HEK293T (cell line): ENCODE data around the gene ASB18.

ENCODE experiments used
- CTCF ChIA-PET: fragments of 350-600 bp; formaldehyde crosslinking; extraction: SDS; loops from one replicate; lab custom pipeline; 2021; ENCODE audit warnings: antibody characterized with exemption, inconsistent platforms; lab: Yijun Ruan, JAX
- POLR2A ChIA-PET: fragments of 350-600 bp; formaldehyde crosslinking; extraction: SDS; loops from one replicate; lab custom pipeline; 2020; ENCODE audit warnings: antibody characterized with exemption, inconsistent platforms; lab: Yijun Ruan, JAX
- DNase-seq: peaks from one replicate; pipeline ENCODE4 v3.0.0; 2012; ENCODE audit warnings: mixed read lengths; ENCODE audit errors: extremely low spot score
- ARNT ChIP-seq: fragments of 450-650 bp; IDR thresholded peaks from 2 replicates; pipeline ENCODE4 v1.6.1; 2017; ENCODE audit warnings: mild to moderate bottlenecking
- BHLHE40 ChIP-seq: fragments of 450-650 bp; IDR thresholded peaks from 2 replicates; pipeline ENCODE4 v1.6.1; 2016; ENCODE audit warnings: mild to moderate bottlenecking, moderate library complexity, borderline replicate concordance
- CTBP1 ChIP-seq: fragments of 450-650 bp; IDR thresholded peaks from 2 replicates; pipeline ENCODE4 v1.6.1; 2016; ENCODE audit warnings: borderline replicate concordance
- ELF4 ChIP-seq: fragments of 450-650 bp; IDR thresholded peaks from 2 replicates; pipeline ENCODE4 v1.6.1; 2017; ENCODE audit warnings: antibody characterized with exemption
- FOXA1 ChIP-seq: fragments of 450-650 bp; IDR thresholded peaks from 2 replicates; pipeline ENCODE4 v1.6.1; 2016; ENCODE audit warnings: mild to moderate bottlenecking
- FOXK2 ChIP-seq: fragments of 450-650 bp; IDR thresholded peaks from 2 replicates; pipeline ENCODE4 v1.6.1; 2016; ENCODE audit warnings: mild to moderate bottlenecking
- FOXM1 ChIP-seq: fragments of 450-650 bp; IDR thresholded peaks from 2 replicates; pipeline ENCODE4 v1.6.1; 2017; ENCODE audit warnings: mild to moderate bottlenecking, borderline replicate concordance
- HDGF ChIP-seq: fragments of 450-650 bp; IDR thresholded peaks from 2 replicates; pipeline ENCODE4 v1.6.1; 2017; ENCODE audit warnings: antibody characterized with exemption, borderline replicate concordance
- L3MBTL2 ChIP-seq: fragments of 450-650 bp; conservative IDR thresholded peaks from 2 replicates; pipeline ENCODE4 v1.6.1; 2016; ENCODE audit warnings: mild to moderate bottlenecking
- LEF1 ChIP-seq: fragments of 450-650 bp; IDR thresholded peaks from 2 replicates; pipeline ENCODE4 v1.6.1; 2017; ENCODE audit warnings: mild to moderate bottlenecking, borderline replicate concordance
- NFRKB ChIP-seq: fragments of 450-650 bp; IDR thresholded peaks from 2 replicates; pipeline ENCODE4 v1.6.1; 2016; ENCODE audit warnings: mild to moderate bottlenecking, moderate library complexity
- SP1 ChIP-seq: fragments of 450-650 bp; IDR thresholded peaks from 2 replicates; pipeline ENCODE4 v1.6.1; 2017
- SUZ12 ChIP-seq: fragments of 450-650 bp; IDR thresholded peaks from 2 replicates; pipeline ENCODE4 v1.6.1; 2016; ENCODE audit warnings: mild to moderate bottlenecking
- TARDBP ChIP-seq: fragments of 450-650 bp; IDR thresholded peaks from 2 replicates; pipeline ENCODE4 v1.6.1; 2016
- ZNF384 ChIP-seq: fragments of 450-650 bp; IDR thresholded peaks from 2 replicates; pipeline ENCODE4 v1.6.1; 2016
- TF ChIP-seq, protein P1 (sequence below): fragments of 450-650 bp; IDR thresholded peaks from 2 replicates; pipeline ENCODE4 v1.6.1; 2016

ASB18 gene

DNA sequence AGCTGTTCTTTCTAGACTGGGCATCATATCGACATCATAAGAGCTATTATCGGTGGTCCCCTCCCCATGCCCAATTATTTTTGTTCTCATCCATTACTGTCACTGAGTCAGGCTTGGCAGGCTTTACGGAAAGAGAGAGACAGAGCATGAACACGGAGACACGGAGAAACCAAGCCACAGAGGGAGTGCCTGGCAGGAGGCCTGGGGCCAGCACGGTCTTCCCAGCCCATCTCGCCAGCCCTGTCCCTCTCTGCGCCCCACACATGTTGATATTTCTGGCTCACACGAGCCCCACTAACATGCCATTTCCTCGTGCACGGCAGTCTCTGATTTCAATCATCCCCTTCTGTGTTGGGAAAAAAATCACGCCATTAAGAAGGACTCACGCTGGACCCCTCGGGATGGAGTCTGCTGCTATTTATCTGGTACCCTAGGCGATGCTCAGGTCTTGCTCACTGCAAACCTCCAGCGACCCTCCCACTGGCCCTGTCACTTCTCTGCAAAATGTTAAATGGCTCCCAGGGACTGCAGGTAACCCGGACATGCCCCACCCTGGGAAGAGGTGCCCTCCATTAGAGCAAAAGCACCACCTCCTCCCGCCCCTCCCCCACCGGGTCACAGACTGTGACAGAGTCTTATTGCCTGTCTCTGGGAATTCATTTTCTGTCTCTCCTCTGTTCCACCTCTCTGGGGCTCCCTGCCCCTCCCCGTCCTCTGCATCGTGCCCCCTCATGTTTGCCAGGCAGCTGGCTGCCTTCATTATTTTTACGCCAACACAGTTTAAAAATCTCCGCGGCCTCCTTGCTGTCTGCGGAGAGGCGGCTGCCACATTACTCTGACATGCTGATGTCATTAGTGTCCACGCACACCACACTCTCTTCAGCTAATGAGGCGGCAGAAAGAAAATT, 55.9 kb downstream of the ASB18 start:
- CTCF ChIA-PET, result no interaction called here
- POLR2A ChIA-PET, result no interaction called here
- no peak for DNase-seq
- TF ChIP-seq FOXK2, result no peak
- TF ChIP-seq ELF4, result no peak
- TF ChIP-seq FOXM1, result no peak
- no peak for TF ChIP-seq FOXA1
- no peak for TF ChIP-seq L3MBTL2
- TF ChIP-seq ARNT, result no peak
- no peak for TF ChIP-seq HDGF
- TF ChIP-seq ZNF384, result no peak
- TF ChIP-seq SUZ12, result no peak
- TF ChIP-seq NFRKB, result no peak
- no peak for TF ChIP-seq CTBP1
- TF ChIP-seq LEF1, result no peak
- TF ChIP-seq SP1, result no peak
- TF ChIP-seq, protein P1, sequence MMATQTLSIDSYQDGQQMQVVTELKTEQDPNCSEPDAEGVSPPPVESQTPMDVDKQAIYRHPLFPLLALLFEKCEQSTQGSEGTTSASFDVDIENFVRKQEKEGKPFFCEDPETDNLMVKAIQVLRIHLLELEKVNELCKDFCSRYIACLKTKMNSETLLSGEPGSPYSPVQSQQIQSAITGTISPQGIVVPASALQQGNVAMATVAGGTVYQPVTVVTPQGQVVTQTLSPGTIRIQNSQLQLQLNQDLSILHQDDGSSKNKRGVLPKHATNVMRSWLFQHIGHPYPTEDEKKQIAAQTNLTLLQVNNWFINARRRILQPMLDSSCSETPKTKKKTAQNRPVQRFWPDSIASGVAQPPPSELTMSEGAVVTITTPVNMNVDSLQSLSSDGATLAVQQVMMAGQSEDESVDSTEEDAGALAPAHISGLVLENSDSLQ, result no peak

- ChIA-PET POLR2A (no interaction called here), CTCF (no interaction called here)
- no peak for DNase-seq
- no peak for TF ChIP-seq L3MBTL2
- no peak for TF ChIP-seq ARNT
- no peak for TF ChIP-seq CTBP1
Measured at GRCh38 chr2:236207472-236207871, 56.7 kb downstream of the ASB18 start.

- TF ChIP-seq HDGF, result no peak
- TF ChIP-seq FOXA1, result no peak
- no peak for TF ChIP-seq ARNT
- no peak for TF ChIP-seq L3MBTL2
- TF ChIP-seq SP1, result no peak
- DNase-seq, result no peak
- ChIA-PET CTCF (no interaction called here), POLR2A (no interaction called here)
Measured at GRCh38 chr2:236205867-236206645, 58.1 kb downstream of the ASB18 start.

GRCh38 chr2:236204953-236205352, 59.3 kb downstream of the ASB18 start:
- CTCF ChIA-PET, result no interaction called here
- TF ChIP-seq BHLHE40 (no peak), SUZ12 (no peak), ARNT (no peak), NFRKB (no peak), FOXA1 (no peak), ELF4 (no peak), TARDBP (no peak), ZNF384 (no peak), CTBP1 (no peak), LEF1 (no peak), SP1 (no peak), FOXM1 (no peak), L3MBTL2 (no peak), HDGF (no peak), FOXK2 (no peak)
- TF ChIP-seq, protein P1, result no peak
- POLR2A ChIA-PET, result no interaction called here
- no peak for DNase-seq

DNA sequence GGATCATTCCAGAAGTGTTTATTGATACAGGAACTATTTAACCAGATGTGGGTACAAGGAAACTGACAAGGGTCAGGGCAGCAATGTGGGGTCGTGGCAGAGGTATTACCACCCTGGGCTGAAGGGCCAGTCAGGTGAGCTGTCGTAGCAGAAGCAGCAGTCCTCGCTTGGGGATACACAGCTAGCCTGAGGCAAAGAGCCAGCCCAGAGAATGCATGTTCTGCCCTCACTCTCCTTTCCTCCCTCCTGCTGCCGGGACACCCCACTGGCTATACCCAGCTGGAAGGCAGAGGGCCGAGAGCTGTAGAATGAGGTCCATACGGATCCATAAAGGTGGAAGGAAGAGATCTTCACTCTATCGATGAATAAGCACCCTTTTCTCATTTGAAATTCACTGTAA, 63.8 kb downstream of the ASB18 start:
- CTCF ChIA-PET, result no interaction called here
- no peak for DNase-seq
- POLR2A ChIA-PET, result no interaction called here
- TF ChIP-seq FOXA1 (no peak), ARNT (no peak)

- CTCF ChIA-PET, result no interaction called here
- no peak for DNase-seq
- TF ChIP-seq BHLHE40 (no peak), LEF1 (no peak), L3MBTL2 (no peak), ELF4 (no peak), CTBP1 (no peak), FOXA1 (no peak), NFRKB (no peak), FOXK2 (no peak), ARNT (no peak), ZNF384 (no peak), SP1 (no peak), HDGF (no peak), FOXM1 (no peak), SUZ12 (no peak), TARDBP (no peak)
- TF ChIP-seq, protein P1, result no peak
- POLR2A ChIA-PET, result no interaction called here
Measured at GRCh38 chr2:236196366-236196765, 67.8 kb downstream of the ASB18 start.
